HG02943 (cell line): ENCODE data around the gene ARHGAP15.

Experiments
- ATAC-seq: cut with Tn5 transposase; IDR thresholded peaks from one replicate; pipeline ENCODE4 v1.9.1; 2021; ENCODE audit warnings: mild to moderate bottlenecking, low read depth, moderate library complexity; ENCODE audit not compliant: unreplicated experiment

The ARHGAP15 gene

GRCh38 chr2:143768991-143769390 is 639.8 kb downstream of the ARHGAP15 start:
- ATAC-seq = no peak

GRCh38 chr2:143771939-143772338 is 642.7 kb downstream of the ARHGAP15 start:
- no peak for ATAC-seq

DNA sequence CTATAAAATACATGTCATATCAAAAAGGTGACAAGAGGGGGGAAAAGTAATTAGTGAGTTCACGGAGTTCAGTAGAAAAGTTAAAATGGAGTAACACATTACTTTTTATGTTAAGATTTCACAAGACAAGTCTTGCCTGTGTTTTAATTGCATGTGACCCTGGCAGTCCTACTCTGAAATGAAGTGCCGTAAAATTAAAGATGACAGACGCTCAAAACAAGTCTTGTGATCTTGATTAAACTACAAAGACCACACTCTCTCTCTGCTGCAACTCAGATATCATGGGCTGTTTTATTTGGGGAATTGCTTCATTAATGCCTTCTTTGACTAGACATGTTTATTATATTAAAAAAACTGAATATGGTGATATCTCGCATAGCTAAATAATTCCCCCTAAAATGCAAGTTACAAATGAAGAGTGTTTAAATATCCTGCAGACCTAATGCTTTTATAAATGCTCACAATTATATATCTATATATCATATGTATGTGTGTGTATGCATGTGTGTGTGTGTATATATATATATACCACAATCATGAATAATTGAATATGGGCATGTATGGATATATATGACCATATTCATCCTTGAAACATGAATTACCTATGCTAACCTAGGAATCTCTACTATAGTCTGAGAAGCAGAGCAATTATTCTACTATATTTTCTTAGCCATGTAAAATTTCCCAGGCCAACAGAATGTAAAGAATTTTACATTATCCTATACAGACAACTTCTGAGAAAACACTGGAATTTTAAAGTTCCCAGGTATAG is 647.5 kb downstream of the ARHGAP15 start:
- ATAC-seq = no peak

DNA sequence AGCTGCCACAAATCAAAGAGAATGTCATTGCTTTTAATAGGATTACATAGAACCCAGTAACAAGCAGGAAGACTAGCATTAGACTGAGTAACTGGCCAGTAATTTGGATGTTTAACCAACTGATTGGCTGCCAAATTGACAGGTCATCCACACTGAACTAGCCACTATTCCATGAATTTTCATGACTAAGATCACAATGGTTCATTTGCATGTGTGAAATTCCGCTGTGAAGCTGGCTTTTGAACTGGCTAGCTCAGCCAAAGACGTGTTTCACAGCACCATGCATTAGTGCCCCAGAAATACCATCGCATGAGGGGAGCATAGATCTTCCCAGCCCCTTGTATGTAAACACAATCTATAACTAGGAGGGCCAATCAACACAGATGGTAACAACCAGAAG is 649.8 kb downstream of the ARHGAP15 start:
- ATAC-seq = no peak

- ATAC-seq = no peak
Observed at GRCh38 chr2:143786026-143786765, 657.0 kb downstream of the ARHGAP15 start.

- ATAC-seq = no peak
Observed at GRCh38 chr2:143787674-143788073, 658.5 kb downstream of the ARHGAP15 start.

DNA sequence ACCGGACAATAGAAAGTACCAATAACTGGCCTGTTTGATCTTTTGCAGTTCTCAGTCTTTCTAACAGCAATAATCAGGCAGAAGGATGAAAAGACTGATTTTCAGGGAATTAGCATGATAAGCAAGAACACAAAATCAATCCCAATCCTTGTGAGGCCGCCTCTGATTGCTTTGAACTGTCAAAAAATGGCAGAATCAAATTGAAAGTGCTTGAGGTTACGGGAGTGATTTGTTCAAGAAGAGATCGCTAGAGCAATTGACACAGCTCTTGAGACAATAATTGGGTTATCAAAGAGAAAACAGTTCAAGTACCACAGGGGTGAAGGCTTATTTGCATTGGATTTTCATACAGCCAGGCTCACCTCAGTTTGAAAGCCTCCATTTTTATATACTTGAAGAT is 663.4 kb downstream of the ARHGAP15 start:
- no peak for ATAC-seq

DNA sequence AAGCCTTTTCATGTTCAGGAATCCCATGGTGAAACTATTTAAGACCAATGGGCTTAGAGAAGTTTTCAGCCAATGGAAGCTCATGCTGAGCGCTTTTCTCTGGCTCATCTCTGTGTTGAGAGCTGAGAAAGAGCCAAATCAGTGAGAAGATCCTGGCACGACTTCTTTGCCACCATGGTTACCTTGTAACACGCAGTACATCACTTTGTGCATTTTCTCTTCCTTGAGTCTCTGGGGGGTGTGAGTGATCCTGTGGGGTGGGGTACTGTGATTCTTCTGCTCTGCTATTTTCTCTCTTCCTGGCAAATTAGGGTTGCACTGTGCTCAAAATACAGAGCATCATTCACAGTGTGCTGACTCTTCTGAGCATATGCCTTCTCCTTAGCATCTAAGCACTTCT is 664.2 kb downstream of the ARHGAP15 start:
- no peak for ATAC-seq

GRCh38 chr2:143796051-143796450 is 666.8 kb downstream of the ARHGAP15 start:
- no peak for ATAC-seq

- ATAC-seq = no peak
Observed at GRCh38 chr2:143801561-143801960, 672.3 kb downstream of the ARHGAP15 start.

DNA sequence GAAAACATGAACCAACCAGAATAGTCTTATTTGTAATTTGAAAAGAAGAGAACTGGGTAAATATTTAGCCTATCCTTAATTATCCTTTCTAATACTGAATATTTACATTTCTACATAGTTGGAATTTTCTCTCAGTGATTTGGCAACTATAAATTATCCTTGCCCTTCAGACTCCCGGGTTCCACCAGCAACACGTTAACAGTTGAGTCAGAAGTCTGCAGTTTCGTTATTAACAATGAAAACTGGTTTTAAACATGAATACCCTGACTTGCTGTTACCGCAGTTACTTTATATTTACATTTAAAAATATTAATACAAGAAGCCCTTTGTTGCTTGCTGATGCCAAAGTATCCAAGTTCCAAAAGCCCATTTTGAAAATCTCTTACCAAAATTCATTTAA is 673.0 kb downstream of the ARHGAP15 start:
- no peak for ATAC-seq

GRCh38 chr2:143802871-143803650 is 673.8 kb downstream of the ARHGAP15 start:
- peak; percentile 82 for ATAC-seq

DNA sequence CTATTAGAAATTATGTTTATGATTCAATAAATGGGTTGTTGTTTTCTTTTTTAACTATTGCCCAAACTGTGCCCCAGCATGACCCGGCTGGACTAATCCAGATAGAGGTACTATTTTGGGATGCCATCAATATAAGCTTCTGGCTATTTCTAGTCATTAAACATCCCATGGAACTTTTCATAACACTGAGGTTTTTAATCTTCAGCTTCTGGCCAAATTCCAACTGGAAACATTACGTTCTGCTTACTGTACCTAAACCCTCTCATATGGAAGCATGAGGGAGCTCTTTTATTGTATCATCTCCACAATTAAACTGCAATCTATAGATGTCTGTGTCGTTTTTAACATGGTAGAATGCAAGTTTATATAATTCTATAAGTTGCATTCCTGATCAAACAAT is 674.7 kb downstream of the ARHGAP15 start:
- no peak for ATAC-seq

- ATAC-seq = no peak
Observed at GRCh38 chr2:143805666-143806065, 676.4 kb downstream of the ARHGAP15 start.

DNA sequence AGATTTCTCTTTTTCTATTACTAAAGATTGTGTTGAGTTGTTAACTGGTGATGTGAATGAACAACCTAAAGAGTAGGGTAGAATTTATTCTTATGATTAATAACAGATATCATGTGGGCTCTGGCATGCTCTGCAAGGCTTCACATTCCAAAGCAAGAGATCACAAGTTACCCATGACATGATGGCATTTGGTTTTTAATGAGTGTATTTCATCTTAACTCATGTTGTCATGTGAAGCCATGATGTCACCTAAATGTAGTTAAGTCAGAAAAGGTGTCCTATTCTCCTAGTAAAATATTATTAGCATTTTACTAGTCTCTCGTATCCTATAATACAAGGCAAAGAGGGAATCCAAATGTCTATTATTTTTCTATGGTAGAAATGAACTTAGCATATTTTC is 678.0 kb downstream of the ARHGAP15 start:
- ATAC-seq = no peak

DNA sequence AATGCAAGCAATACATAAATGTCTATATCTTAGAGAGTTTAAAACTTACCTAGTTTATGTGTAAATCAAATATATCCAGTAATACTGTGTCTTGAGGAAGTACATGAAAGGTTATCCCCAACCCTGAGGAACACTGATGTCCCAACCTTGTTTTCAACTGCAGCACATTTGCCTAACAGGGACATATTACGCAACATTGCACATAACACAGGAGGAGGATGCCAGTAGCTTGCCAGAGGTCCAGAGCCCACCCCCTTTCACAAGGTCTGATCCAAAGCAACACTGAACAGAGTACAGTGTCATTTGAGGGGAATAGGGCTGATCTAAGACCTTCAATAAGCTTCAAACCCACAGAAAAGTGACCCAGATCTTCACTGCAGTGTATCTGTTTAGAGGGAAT is 678.5 kb downstream of the ARHGAP15 start:
- no peak for ATAC-seq

DNA sequence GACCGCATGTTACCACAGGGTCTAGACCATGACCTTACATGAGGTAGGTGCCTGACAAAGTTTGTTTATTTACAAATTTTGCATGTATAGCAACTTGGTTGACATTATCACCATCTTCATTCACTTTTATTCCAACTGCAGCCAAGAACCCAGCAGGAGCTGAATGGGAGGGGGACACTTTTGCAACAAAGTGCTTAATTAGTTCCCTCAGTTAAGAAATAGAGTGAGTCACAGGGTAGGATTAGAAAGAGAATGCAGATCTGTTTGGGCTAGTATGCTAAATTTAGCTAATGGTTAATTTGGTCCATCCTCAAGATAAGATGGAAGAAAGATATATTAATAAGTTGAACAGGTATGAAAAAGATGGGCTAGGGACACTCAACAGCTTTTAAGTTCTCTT is 678.9 kb downstream of the ARHGAP15 start:
- no peak for ATAC-seq

DNA sequence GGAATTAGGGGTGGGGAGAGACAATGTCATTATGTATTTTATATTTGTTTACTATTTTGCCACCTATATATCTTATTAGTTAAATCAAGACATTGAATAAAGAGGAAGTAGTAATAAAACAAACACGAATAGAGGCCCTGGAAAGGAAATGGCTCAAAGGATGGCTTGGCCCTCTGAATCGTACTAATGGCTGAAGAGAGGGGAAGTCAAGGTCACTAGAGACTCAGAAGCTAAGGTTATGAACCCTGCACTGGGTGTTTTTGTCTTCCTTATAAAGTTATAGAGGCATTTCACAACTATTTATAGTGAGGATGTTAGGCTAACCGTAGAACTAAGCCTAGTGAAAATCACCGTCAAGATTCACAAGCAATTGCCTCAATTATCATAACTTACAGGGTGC is 685.9 kb downstream of the ARHGAP15 start:
- ATAC-seq = no peak

- no peak for ATAC-seq
Observed at GRCh38 chr2:143816916-143817315, 687.7 kb downstream of the ARHGAP15 start.
